GM12878 (cell line): ENCODE results near the gene ASRGL1.

Source experiments
- E2F8 ChIP-seq: fragments of 450-650 bp; IDR thresholded peaks from 2 replicates; pipeline ENCODE4 v1.6.1; 2018; ENCODE audit warnings: mild to moderate bottlenecking, low read depth, moderate library complexity; ENCODE audit not compliant: partially characterized antibody
- EZH2 ChIP-seq: IDR thresholded peaks from 2 replicates; pipeline ENCODE4 v1.6.1; 2012; ENCODE audit warnings: low read depth, mild to moderate bottlenecking, control low read depth, inconsistent platforms, low read length, borderline replicate concordance; ENCODE audit not compliant: control insufficient read depth
- FOXM1 ChIP-seq: IDR thresholded peaks from 2 replicates; pipeline ENCODE4 v1.6.1; 2012; ENCODE audit warnings: low read depth, mild to moderate bottlenecking, inconsistent platforms, low read length, moderate library complexity
- GATAD2B ChIP-seq: fragments of 450-650 bp; conservative IDR thresholded peaks from 2 replicates; pipeline ENCODE4 v1.6.1; 2017; ENCODE audit warnings: low read depth, mild to moderate bottlenecking, moderate library complexity
- MXI1 ChIP-seq: fragments of 150-350 bp; IDR thresholded peaks from 2 replicates; pipeline ENCODE4 v1.6.1; 2011; ENCODE audit warnings: low read depth, mild to moderate bottlenecking, inconsistent platforms, low read length, improper control_type of control experiment
- MYB ChIP-seq: fragments of 150-350 bp; IDR thresholded peaks from 2 replicates; pipeline ENCODE4 v1.6.1; 2014; ENCODE audit warnings: mild to moderate bottlenecking, low read depth, low read length, borderline replicate concordance
- MYC ChIP-seq: IDR thresholded peaks from 2 replicates; pipeline ENCODE4 v1.6.1; 2011; ENCODE audit warnings: mild to moderate bottlenecking, low read length, moderate library complexity, inconsistent platforms; ENCODE audit not compliant: insufficient read depth, insufficient replicate concordance, insufficient read length, severe bottlenecking
- POLR2A ChIP-seq: IDR thresholded peaks from 2 replicates; pipeline ENCODE4 v1.6.1; 2011; ENCODE audit warnings: low read depth, mild to moderate bottlenecking, low read length
- POLR2AphosphoS5 ChIP-seq: IDR thresholded peaks from 2 replicates; pipeline ENCODE4 v1.6.1; 2011; ENCODE audit warnings: mild to moderate bottlenecking, low read length, inconsistent platforms
- SUZ12 ChIP-seq: fragments of 200-600 bp; sonication (generic); IDR thresholded peaks from one replicate; pipeline ENCODE4 v1.6.1; 2018; ENCODE audit warnings: antibody characterized with exemption, mild to moderate bottlenecking; ENCODE audit not compliant: unreplicated experiment
- TAF1 ChIP-seq: IDR thresholded peaks from 2 replicates; pipeline ENCODE4 v1.6.1; 2011; ENCODE audit warnings: mild to moderate bottlenecking, low read depth, low read length, borderline replicate concordance
- ZBTB33 ChIP-seq: fragments of 450-650 bp; IDR thresholded peaks from 2 replicates; pipeline ENCODE4 v1.6.1; 2017; ENCODE audit warnings: mild to moderate bottlenecking
- TF ChIP-seq, protein P1 (sequence below), 3 experiments: IDR thresholded peaks in 2 of 3; conservative IDR thresholded peaks in 1 of 3; 2 replicates each; pipeline ENCODE4 v1.5.1; 2011; ENCODE audit warnings: low read depth in 3 of 3, low read length in 3 of 3, mild to moderate bottlenecking in 3 of 3, control low read depth in 2 of 3, moderate library complexity in 2 of 3, inconsistent platforms in 1 of 3, mixed read lengths in 1 of 3; ENCODE audit not compliant: control insufficient read depth in 2 of 3, insufficient read depth in 1 of 3; ENCODE audit errors: extremely low read depth in 1 of 3

DNA sequence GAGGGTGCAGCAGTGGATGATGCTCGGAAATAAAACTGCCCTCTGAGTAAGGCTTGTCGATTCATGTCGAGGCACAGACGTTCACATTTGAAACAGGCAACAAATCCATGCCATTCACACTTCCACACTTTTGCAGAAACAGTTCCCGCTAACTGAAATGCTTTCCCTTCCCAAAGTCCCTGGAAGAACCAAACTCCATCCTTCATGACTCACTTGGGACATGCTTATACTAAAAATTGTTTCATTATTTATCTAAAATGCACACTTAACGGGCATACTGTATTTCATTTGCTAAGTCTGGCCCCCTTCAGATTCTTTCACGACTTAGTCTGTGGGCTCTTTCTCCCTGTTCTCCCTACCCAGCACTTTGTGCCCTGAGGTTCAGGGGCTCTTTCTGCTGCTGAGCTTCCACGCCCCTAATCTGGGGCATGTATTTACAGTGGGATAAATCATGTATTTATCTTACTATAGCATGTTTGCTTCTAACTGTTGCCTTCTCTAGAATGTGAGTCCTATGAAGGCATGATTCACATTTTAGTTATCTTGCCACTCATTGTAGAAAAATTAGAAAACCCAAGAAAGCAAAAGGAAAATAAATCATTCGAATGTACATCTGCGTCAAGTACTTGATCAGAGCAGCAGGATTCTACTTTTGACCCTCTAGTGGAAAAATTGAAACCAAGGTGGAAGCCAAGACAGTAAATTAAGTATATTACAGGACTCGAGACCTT is 94.1 kb downstream of the ASRGL1 start:
- TF ChIP-seq MXI1 (no peak), POLR2AphosphoS5 (no peak), SUZ12 (no peak), GATAD2B (no peak), E2F8 (no peak), POLR2A (no peak), FOXM1 (no peak), MYB (no peak), ZBTB33 (no peak), MYC (no peak), TAF1 (no peak), EZH2 (no peak)
- TF ChIP-seq, protein P1, sequence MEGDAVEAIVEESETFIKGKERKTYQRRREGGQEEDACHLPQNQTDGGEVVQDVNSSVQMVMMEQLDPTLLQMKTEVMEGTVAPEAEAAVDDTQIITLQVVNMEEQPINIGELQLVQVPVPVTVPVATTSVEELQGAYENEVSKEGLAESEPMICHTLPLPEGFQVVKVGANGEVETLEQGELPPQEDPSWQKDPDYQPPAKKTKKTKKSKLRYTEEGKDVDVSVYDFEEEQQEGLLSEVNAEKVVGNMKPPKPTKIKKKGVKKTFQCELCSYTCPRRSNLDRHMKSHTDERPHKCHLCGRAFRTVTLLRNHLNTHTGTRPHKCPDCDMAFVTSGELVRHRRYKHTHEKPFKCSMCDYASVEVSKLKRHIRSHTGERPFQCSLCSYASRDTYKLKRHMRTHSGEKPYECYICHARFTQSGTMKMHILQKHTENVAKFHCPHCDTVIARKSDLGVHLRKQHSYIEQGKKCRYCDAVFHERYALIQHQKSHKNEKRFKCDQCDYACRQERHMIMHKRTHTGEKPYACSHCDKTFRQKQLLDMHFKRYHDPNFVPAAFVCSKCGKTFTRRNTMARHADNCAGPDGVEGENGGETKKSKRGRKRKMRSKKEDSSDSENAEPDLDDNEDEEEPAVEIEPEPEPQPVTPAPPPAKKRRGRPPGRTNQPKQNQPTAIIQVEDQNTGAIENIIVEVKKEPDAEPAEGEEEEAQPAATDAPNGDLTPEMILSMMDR (IDR thresholded peaks at IDR 0.05 in 2 of 3, conservative IDR thresholded peaks at IDR 0.05 in 1 of 3; ENCODE audit: control insufficient read depth in 2 of 3, extremely low read depth in 1 of 3, insufficient read depth in 1 of 3, low read depth in 3 of 3, low read length in 3 of 3), result no peak
